ENCODE results near the gene FJX1.

FJX1 gene

GRCh38 chr11:35608502-35608901 lies 9.8 kb upstream of the FJX1 start:
- DNase-seq: no peak

- DNase-seq: no peak
Observed at GRCh38 chr11:35609656-35610055, 8.6 kb upstream of the FJX1 start.

GRCh38 chr11:35610631-35611030 lies 7.6 kb upstream of the FJX1 start:
- no peak for DNase-seq

DNA sequence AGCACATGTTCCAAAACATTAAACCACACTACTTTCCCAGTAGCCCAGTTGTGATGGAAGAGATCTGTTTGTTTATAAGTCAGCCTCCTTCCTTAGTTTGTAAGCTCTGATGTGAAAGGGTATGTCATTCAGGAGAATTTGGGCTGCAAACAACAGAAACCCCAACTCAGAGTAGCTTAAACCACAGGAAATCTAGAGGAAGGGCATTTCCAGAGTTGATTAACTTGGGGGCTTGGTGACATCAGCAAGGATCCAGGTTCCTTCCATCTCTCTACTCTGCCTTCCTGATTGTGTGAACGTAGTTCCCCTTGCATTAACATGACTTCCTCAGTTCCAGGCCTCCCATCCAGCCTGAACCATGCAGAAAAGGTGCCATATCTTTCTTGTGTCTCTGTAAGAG lies 6.5 kb upstream of the FJX1 start:
- DNase-seq: no peak

GRCh38 chr11:35614939-35615569 lies 3.2 kb upstream of the FJX1 start:
- no peak for DNase-seq

GRCh38 chr11:35615921-35616900 lies 2.0 kb upstream of the FJX1 start:
- DNase-seq: no peak

GRCh38 chr11:35617316-35617686 lies 959 bp upstream of the FJX1 start:
- no peak for DNase-seq

- DNase-seq: peak; percentile 66
Observed at GRCh38 chr11:35618497-35619115, 346 bp downstream of the FJX1 start.

DNA sequence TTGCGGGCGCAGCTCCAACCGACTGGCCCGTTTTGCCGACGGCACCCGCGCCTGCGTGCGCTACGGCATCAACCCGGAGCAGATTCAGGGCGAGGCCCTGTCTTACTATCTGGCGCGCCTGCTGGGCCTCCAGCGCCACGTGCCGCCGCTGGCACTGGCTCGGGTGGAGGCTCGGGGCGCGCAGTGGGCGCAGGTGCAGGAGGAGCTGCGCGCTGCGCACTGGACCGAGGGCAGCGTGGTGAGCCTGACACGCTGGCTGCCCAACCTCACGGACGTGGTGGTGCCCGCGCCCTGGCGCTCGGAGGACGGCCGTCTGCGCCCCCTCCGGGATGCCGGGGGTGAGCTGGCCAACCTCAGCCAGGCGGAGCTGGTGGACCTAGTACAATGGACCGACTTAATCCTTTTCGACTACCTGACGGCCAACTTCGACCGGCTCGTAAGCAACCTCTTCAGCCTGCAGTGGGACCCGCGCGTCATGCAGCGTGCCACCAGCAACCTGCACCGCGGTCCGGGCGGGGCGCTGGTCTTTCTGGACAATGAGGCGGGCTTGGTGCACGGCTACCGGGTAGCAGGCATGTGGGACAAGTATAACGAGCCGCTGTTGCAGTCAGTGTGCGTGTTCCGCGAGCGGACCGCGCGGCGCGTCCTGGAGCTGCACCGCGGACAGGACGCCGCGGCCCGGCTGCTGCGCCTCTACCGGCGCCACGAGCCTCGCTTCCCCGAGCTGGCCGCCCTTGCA lies 1.0 kb downstream of the FJX1 start:
- peak; percentile 72 for DNase-seq

GRCh38 chr11:35619855-35620640 lies 1.8 kb downstream of the FJX1 start:
- DNase-seq: peak; percentile 53

- DNase-seq: no peak
Observed at GRCh38 chr11:35620795-35621194, 2.5 kb downstream of the FJX1 start.

GRCh38 chr11:35621620-35622019 lies 3.4 kb downstream of the FJX1 start:
- no peak for DNase-seq

- no peak for DNase-seq
Observed at GRCh38 chr11:35622070-35622469, 3.8 kb downstream of the FJX1 start.

DNA sequence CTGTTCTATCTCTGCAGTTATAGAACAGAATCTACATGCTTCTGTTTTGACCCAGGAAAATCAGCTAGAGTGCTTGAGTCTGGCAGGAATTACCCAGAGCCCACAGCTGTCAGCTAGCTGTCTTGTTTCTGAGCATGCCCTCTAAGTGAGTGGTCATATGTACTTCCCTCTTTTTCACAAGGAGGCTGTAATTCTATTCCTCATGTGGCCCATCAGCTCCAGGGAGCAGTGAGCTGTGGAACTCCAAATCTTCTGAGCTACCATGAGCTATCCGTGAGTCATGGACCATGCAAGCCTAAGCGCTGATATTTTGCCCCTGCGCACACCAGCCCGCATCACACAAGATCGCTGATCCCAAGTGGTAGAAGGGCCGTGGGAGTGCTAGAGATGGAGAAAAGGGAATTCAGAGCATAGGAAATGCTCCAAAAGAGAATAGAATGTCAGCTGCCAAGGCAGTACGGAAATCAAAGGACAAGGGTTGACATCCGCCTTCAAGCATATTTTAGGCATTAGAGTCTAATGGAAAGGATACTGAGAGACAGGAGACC lies 5.4 kb downstream of the FJX1 start:
- DNase-seq: no peak

DNA sequence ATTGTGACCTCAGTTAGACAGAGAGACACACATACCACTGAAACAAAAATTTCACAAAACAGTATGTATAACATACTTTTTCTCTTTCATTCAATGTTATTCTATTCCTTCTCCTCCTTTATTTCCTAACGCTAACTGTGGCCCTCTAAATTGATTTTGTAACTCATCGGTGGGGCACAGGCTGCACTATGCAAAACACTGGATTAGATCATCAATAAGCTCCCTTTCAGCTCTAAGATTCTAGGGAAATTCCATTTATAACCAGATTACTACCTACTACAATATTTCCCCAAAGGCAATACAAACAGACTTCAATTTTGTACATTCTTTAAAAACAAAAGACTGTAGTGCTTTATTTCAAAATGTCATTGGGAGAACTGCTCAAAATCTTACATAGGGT lies 6.1 kb downstream of the FJX1 start:
- DNase-seq: no peak

DNA sequence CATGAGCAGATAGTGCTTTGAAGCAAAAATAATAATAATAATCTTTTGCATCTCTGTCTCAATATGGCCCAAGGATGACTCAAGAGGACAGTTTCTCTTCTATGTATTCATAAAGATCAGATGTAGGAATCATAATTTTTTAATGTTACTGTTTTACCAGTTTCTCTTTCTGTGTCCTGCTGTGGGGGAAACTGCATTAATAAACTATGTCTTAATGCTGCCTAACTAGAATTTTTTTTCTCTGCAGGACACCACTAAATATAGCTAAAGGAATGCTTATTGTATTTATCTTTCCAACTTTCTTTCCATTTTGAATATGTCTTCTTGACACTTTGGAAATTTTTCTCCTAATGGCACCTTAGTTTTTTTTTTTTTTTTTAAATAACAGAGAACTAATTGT lies 6.5 kb downstream of the FJX1 start:
- DNase-seq: no peak

DNA sequence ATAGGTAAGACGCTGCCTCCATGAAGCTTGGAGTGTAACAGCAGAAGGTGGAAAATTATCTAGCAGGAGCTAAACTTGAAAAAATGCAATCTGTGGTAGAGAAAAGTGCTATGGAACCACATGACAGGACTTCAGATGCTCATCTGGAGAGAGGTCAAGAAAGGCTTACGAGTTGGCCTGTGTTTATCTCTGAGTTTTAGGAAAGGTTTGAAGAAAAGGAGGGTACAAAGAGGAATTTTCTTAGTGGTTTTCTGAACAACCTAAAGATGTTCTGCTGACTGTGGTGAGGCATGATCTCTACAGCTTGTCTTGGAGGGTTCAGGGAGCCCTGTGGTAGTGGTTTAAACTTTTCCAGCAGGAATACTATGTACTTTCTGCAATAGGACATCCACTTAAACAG lies 8.2 kb downstream of the FJX1 start:
- no peak for DNase-seq

DNA sequence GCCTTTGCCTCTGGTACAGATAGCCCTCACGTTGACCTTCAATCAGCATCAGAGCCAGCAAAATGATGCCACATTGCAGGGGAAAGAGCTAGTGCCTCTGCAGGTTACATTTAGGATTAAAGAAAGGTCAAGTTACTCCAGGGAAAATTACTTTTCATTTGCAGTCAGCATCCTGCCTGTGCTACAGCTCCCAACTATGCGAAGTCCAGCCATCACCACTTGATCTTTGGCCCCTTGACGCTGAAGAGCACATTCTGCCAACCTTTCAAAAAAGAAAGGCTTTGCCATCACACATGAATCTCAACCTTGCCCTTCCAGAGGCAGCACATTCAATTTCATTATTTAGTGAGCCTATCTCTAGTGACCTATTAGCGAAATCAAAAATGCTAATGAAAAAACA lies 11.3 kb downstream of the FJX1 start:
- no peak for DNase-seq

DNA sequence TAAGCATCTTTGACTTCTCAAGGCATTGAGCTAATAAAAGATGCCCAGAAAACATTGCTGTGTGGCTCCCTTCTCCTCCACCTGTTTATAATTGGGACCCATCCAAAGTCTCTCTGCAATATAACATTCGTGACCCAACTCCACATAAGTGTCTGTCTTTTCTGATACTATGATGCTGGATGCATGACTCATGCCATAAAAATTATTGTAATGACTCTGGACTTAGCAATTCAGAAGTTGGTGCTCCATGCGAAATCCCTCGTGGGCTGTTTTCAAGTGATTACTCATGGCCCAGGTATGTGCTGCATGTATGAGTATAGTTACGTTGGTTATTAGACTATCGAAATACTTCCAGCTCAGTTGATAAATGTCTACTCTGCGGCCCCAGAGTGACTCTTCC lies 11.7 kb downstream of the FJX1 start:
- no peak for DNase-seq

DNA sequence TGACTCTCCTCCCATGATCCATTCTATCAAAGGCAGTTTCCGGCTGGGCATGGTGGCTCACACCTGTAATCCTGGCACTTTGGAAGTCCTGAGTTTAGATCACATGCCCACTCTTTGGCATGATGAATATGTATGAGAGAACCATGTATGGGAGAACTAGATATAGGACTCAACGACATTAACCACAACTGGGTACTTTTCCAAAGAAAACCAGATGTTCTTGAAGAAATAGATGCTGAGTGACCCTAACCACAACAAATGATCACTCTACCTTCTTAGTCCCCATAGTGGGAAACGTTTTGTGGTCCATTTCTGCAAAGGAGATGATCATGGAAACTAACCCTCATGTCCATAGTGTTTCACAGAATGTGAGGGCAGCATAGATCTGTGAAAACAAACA lies 13.6 kb downstream of the FJX1 start:
- DNase-seq: no peak

DNA sequence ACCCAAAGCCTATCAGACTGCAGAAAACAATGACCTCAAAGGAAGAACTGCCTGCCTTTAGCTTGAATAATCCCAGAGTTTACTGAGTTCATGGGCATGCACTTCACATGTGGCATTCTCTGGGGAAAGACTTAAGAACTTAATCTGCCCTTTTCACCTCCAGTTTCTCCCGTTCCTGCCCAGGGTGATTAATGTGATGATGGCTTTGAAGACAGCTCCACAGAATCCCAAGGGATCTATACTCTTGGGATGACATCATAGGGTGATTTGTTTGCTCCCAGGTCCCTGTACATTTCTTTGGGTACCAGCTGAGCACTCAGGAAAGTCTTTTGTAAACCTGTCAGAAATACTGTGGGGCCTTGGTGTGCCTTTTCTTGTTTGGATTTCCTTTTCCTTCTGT lies 14.0 kb downstream of the FJX1 start:
- no peak for DNase-seq

GRCh38 chr11:35633827-35634423 lies 15.7 kb downstream of the FJX1 start:
- no peak for DNase-seq
